ENCODE measurements around the gene B3GNT7.
A peak's percentile ranks its signal among the peaks of the same experiment; 100 is the strongest.

Gene B3GNT7

DNA sequence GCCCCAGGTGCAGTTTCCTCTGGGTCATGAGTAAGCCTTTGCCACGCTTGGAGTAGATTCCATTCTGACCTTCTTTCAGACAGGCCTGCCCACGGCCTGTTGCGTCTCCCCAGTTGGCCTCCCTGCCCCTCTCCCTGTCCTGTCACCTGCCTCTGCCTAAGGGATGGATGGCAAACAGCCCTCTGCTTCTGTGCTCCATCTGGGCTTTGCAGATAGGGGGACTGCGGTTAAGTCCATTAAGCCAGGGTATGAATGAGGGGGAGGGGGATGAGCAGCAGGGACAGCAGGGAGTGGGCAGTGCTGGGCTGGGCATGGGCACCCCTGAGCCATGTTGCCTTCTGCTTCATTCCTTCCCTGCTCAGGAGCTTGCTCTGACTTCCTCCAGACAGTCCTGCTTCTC lies 37.6 kb upstream of the B3GNT7 start:
- TF ChIP-seq TAF1 (IDR thresholded peaks at IDR 0.05; ENCODE audit: borderline replicate concordance, low read depth, low read length) (no peak), POLR2A (IDR thresholded peaks at IDR 0.05; ENCODE audit: low read depth, low read length) (no peak), POLR2AphosphoS5 (IDR thresholded peaks at IDR 0.05; ENCODE audit: low read depth, low read length) (no peak)
- DNase-seq (ENCODE audit: insufficient read length) (no peak), FAIRE-seq (no peak)

DNA sequence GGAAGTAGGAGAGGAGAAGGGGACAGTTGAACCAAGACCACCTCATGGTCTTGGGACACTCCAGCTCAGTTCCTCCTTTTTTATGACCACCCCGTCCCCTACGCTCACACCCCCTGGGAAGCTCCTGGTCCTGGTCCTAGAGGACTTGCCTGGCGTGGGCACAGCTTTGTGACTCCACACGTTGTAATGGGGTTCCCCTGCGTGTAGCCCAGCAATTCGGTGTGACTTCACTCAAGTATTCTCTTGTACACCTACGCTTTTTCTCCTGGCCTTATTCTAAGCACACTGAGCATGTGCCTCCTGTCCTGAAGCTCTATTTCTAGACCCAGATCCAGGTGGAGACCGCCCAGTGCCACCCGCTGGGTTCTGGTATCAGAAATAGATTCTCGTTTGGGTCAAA lies 36.1 kb upstream of the B3GNT7 start:
- no peak for TF ChIP-seq TAF1 (IDR thresholded peaks at IDR 0.05; ENCODE audit: borderline replicate concordance, low read depth, low read length)
- TF ChIP-seq POLR2AphosphoS5 (IDR thresholded peaks at IDR 0.05; ENCODE audit: low read depth, low read length) = no peak
- no peak for TF ChIP-seq POLR2A (IDR thresholded peaks at IDR 0.05; ENCODE audit: low read depth, low read length)
- FAIRE-seq = no peak
- no peak for DNase-seq (ENCODE audit: insufficient read length)

DNA sequence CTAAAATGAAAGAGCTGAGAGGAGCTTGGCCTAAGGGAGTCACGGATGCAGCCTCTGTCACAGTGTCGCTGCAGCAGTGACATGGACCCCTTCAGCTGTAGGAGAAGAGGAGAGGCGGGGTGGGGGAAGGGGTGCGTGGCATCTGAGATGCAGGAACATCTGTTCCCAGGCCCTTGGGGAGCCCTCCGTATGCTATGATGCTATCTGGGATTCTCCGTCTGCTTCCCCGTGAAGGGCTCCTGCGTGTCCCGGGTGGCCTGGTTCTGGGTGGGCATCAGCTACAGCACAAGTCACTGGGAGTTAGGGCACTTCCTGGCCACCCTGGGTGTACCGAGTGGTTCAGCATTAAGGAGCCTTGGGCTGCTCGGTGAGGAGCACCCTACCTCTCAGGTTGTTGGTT lies 35.6 kb upstream of the B3GNT7 start:
- no peak for TF ChIP-seq TAF1 (IDR thresholded peaks at IDR 0.05; ENCODE audit: borderline replicate concordance, low read depth, low read length)
- no peak for TF ChIP-seq POLR2AphosphoS5 (IDR thresholded peaks at IDR 0.05; ENCODE audit: low read depth, low read length)
- TF ChIP-seq POLR2A (IDR thresholded peaks at IDR 0.05; ENCODE audit: low read depth, low read length) = no peak
- no peak for DNase-seq (ENCODE audit: insufficient read length)
- no peak for FAIRE-seq

DNA sequence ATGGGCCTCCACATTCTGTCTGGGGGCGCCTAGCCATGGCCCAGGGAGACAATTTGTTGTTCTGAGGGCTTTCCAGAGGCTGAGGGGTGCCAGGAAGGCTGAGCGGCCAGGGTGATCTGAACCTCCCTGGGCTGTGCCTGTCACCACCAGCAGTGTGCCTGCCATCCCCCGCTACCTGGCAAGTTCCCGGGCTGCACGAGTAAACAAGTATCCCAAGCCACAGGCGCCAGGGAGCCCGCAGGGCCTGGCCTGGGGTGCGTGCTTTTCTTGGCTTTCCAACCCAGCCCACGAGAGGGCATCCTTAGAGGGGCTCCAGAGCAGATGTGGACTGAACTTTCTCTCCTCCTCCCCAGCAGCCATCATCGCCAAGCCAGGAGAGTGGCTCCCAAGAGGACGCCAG lies 35.1 kb upstream of the B3GNT7 start:
- DNase-seq (ENCODE audit: insufficient read length) (no peak), FAIRE-seq (no peak)

DNA sequence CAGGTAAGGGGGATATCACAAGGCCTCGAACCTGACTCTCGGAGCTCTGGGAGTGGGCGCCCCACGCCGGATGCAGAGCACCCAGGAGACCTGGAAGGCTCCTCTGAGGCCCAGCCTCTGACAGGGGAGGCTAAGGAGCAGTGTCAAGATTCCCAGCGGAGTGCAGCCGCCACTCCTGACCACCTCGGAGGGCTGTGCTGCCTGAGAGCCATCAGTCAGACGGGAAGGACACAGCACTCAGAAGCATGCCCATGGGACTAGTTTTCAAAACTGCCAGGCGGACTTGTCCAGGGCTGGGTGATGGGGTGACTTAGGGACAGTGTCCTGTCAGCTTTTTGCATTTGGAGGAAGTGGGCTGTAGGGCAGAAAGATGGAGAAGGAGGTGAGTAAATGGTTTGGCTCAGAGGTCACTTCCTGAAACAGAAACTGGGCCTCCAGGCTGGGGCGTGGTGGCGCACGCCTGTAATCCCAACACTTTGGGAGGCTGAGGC lies 34.6 kb upstream of the B3GNT7 start:
- FAIRE-seq (no peak), DNase-seq (ENCODE audit: insufficient read length) (no peak)
- no peak for TF ChIP-seq TAF1 (IDR thresholded peaks at IDR 0.05; ENCODE audit: borderline replicate concordance, low read depth, low read length)
- TF ChIP-seq POLR2AphosphoS5 (IDR thresholded peaks at IDR 0.05; ENCODE audit: low read depth, low read length) = no peak
- no peak for TF ChIP-seq POLR2A (IDR thresholded peaks at IDR 0.05; ENCODE audit: low read depth, low read length)

More for the DNA sequence above, 35.1 kb upstream of the B3GNT7 start:
- TF ChIP-seq POLR2AphosphoS5 (IDR thresholded peaks at IDR 0.05; ENCODE audit: low read depth, low read length) (no peak), TAF1 (IDR thresholded peaks at IDR 0.05; ENCODE audit: borderline replicate concordance, low read depth, low read length) (no peak), POLR2A (IDR thresholded peaks at IDR 0.05; ENCODE audit: low read depth, low read length) (no peak)

DNA sequence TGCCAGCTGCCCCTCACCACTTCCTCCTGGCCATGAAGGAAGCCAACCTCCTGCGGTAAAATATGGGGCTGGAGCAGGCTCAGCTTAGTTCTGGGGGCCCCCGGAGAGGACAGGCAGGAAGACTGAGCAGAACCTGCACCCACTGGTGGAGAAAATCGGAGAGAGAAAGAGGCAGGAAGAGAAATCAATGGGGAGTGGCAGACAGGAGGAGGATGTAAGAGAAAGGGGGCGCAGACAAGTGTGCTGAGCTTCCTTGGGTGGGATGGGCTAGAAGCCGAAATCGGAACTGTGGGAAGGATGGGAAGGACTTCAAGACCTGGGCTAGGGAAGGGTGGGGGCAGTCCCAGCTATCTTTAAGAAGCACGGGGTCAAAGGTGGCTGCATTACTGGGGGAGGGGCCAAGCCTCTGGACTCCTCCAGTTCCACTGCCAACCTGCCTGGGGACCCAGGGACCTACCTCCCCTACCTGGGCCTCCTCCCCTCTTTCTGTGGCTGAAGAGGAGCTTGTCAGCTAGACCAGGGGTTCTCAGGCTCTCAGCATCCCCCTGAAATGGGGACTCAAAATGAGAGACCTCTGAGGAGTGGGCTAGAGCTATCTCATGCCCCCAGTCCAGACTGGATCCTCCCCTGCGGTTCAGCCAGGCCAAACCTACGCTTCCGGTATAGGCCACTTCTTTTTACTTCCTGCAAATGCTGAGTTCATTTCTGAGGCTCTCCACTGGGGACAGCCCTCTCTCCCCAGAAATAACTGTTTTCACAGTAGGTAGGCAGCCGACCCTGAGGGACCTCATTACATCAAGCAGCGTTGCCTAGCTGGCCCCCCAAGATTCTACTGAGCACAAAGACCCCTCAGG lies 33.6 kb upstream of the B3GNT7 start:
- peak; percentile 82 for DNase-seq (ENCODE audit: insufficient read length)
- peak; percentile 87 for FAIRE-seq

DNA sequence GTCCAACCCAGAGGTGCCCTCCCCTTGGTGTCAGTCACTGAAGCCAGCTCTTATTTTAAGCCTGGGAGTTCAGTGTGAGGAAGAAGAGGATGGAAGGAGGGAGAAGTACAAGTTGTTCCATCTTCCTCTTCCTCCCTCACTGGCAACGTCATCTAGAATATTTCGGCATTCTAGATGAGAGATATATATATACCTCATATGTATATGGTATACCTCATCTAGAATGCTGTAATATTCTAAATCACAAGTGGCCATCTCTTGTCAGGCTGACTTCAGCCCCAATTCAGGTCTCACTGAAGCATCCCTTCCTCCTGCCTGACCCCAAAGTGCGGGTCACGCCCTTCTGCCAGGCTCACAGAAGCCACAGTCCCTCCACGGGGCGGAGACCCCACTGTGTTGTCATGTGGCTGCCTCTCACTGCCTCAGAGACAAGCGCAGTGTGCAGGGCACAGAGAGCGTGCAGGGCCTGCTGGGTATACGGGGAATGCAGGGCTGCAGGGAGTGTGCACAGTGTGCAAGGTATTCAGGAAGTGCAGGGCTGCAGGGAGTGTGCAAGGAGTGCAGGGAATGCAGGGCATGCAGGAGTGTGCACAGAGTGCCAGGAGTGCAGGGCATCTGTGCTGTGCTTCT lies 32.8 kb upstream of the B3GNT7 start:
- FAIRE-seq = peak; percentile 38
- TF ChIP-seq POLR2A (IDR thresholded peaks at IDR 0.05; ENCODE audit: low read depth, low read length) = no peak
- TF ChIP-seq TAF1 (IDR thresholded peaks at IDR 0.05; ENCODE audit: borderline replicate concordance, low read depth, low read length) = no peak
- TF ChIP-seq POLR2AphosphoS5 (IDR thresholded peaks at IDR 0.05; ENCODE audit: low read depth, low read length) = no peak
- no peak for DNase-seq (ENCODE audit: insufficient read length)

More for the DNA sequence above, 33.6 kb upstream of the B3GNT7 start:
- TF ChIP-seq POLR2A (IDR thresholded peaks at IDR 0.05; ENCODE audit: low read depth, low read length) (peak; percentile 37; the same call in 1 of the 2 replicates), POLR2AphosphoS5 (IDR thresholded peaks at IDR 0.05; ENCODE audit: low read depth, low read length) (no peak)

DNA sequence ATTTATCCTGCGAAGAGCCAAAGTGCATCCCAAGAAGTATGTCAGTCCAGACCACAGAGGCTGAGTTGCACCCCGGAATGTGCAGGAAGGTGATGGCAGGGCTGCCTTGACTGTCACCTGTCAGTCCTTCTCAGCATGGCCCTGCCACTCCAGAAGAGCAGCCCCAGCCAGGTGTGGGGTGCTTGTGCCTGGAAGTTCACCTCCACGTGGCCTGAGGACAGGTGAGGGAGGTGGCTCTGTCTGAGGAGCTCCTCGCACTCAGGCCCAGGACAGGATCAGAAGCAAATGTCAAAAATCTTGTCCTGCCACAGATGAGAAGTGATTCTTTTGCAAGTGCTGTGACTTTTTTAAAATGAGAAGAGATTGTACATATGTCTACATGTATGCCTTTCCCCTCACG lies 31.4 kb upstream of the B3GNT7 start:
- DNase-seq (ENCODE audit: insufficient read length) (no peak), FAIRE-seq (no peak)

DNA sequence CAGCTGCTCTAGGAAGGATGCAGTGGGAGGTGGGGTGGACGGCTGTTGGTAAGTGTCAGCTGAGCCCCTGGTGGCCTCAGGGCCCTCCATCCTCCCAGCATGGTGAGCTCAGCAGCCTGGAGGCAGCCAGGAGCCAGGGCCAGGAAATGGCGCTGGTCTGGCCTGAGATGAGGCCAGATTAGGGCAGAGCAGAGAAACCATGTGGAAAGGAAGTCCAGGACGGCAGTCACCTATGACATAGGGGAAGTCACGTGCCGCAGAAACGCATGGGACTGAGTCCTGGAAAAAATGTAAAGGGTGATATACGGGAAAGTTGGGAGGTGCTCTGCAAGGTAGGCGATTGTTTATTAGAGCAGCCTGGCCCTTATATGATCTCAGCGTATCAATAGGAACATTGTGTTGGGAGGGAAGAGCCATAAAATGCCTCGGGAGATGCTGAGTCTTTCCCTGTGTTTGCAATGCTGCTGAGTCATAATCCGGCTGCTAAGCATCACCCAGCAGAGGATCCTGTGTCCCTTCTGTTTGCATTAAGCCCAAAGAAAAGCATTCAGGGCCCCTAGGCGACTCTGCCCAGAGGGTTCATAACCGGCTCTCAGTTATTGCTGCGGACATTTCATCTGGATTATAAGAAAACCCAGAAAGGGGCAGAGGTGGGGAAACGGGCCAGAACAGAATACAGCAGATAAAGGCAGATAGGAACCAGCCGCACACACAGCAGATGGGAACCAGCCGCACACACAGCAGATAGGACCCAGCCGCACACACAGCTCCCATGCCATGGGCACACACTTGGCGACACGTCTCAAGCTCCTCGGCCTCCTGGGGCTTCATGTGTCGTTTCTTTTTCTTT lies 30.3 kb upstream of the B3GNT7 start:
- no peak for DNase-seq (ENCODE audit: insufficient read length)
- FAIRE-seq = no peak
- TF ChIP-seq POLR2A (IDR thresholded peaks at IDR 0.05; ENCODE audit: low read depth, low read length) = no peak
- TF ChIP-seq TAF1 (IDR thresholded peaks at IDR 0.05; ENCODE audit: borderline replicate concordance, low read depth, low read length) = no peak
- TF ChIP-seq POLR2AphosphoS5 (IDR thresholded peaks at IDR 0.05; ENCODE audit: low read depth, low read length) = no peak

More for the DNA sequence above, 31.4 kb upstream of the B3GNT7 start:
- no peak for TF ChIP-seq POLR2A (IDR thresholded peaks at IDR 0.05; ENCODE audit: low read depth, low read length)
- no peak for TF ChIP-seq TAF1 (IDR thresholded peaks at IDR 0.05; ENCODE audit: borderline replicate concordance, low read depth, low read length)
- TF ChIP-seq POLR2AphosphoS5 (IDR thresholded peaks at IDR 0.05; ENCODE audit: low read depth, low read length) = no peak

DNA sequence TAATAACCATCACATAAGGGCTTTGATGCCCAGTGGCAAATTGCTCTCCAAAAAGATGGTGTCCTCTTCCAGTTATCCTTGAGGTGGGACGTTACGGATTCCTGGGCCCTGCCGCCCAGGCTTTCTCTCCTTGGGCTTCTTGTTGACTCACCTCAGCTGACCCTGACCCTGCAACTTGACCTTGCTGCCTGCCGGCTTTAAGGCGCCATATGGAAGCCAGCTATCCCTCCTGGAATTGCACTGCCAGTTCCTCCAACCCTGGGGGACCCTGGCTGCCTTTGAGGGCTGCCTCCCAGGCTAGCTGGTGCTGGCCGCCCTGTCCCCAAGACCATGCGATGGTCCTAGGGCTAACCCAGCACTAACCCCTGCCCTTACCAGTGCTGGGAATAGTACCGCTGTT lies 28.3 kb upstream of the B3GNT7 start:
- no peak for DNase-seq (ENCODE audit: insufficient read length)
- TF ChIP-seq TAF1 (IDR thresholded peaks at IDR 0.05; ENCODE audit: borderline replicate concordance, low read depth, low read length) (no peak), POLR2AphosphoS5 (IDR thresholded peaks at IDR 0.05; ENCODE audit: low read depth, low read length) (no peak), POLR2A (IDR thresholded peaks at IDR 0.05; ENCODE audit: low read depth, low read length) (no peak)
- no peak for FAIRE-seq
